ENCODE measurements around the gene AVEN.
"Not testable (repeated sequence)": the region's sequence is repeated elsewhere in the genome, so short reads cannot be mapped to it uniquely, and the experiment has no call there.

Gene AVEN

DNA sequence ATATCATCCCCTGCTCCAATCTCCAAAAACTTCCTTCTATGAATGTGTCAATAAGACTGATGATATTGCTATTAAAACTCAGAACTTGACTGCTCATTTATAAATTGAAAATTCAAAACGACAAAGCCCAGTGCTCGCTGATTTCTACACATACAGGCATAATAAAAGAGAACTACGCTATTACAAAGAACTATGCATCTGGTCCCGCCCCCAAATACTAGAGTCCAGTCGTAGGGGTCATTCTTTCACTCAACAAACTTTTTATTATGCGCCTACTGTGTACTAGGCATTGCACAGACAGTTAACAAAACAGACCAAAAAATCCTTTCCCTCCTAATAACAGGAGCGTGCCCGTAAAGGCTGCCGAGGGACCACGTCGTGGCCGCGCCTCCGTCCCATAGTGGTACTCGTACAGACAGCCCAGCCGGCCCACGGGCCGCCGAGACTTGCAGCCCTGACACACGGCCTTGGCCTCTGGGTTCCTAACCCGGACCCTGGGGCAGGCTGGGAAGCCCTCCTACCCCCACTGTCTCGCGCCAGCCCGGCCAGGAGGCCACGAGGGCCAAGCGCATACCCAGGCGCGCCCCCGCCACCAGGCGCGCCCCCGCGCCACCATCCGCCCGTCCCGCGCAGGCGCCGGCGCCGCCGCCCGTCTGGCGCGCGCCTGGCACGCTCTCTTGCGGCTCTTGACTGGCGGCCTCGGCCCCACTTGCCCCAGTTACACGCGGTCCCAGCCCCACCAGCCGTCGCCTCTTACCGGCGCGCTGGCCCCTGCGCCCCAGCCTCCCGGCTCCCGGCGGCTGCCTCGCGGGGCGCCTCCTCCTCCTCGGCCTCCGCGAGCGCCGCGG, 757 bp downstream of the AVEN start:
- DNase-seq = peak; percentile 65 to 93 (median 88)

DNA sequence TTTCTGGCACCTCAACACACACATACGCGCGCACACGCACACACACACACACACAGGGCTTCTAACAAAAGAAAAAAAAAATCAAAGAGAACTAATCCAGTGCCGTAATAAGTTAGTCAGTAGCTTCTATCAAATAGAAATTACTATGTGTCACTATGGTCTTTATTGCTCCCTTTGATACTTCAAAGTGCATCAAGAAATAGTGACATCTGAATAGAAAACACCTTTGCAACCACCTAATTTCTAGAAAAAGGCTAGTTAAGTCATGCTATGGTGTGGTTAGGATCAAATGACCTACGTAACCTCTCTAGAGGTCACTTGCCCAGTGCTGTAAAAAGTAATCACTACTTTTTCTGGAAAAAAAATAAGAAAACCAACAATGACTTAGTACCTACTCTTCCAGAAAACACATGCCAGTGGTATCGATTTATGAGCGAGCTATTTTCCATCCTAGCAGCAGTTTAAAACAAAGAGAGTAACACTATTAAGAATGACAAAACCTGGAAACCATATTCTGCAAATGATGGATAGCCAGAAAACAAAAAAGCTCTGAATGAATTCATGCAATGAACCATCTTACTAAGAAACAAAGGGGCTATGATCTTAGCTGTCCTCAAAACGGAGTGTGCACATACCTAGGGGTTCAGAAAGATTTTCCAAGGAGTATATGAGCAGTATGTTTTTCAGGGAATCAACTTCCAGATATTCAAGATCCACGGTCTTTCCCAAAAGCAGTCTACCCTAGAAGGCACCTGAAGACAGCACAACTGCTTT, 6.8 kb downstream of the AVEN start:
- no peak for DNase-seq

GRCh38 chr15:34027606-34028005, 11.4 kb downstream of the AVEN start:
- no peak for DNase-seq

GRCh38 chr15:34025252-34025651, 13.8 kb downstream of the AVEN start:
- DNase-seq = peak in 2 of 3 experiments; percentile 55 to 58

DNA sequence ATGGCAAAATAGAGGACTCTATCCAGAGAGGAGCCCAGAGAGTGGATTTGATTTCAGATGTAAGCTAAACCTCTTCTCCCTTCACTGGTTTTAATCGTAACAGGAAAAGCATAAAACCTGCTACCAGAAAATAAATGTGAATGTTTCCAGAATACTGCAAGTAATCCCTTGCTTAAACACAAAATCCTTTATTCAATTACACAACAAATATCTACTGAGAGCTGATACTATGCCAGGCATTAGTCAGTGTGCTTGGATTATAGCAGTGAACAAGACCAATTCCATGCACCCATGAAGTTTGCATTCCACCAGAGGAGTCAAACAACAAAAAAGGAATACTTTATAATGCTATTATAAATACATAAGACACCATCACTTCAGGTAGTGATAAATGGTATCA, 15.1 kb downstream of the AVEN start:
- no peak for DNase-seq

DNA sequence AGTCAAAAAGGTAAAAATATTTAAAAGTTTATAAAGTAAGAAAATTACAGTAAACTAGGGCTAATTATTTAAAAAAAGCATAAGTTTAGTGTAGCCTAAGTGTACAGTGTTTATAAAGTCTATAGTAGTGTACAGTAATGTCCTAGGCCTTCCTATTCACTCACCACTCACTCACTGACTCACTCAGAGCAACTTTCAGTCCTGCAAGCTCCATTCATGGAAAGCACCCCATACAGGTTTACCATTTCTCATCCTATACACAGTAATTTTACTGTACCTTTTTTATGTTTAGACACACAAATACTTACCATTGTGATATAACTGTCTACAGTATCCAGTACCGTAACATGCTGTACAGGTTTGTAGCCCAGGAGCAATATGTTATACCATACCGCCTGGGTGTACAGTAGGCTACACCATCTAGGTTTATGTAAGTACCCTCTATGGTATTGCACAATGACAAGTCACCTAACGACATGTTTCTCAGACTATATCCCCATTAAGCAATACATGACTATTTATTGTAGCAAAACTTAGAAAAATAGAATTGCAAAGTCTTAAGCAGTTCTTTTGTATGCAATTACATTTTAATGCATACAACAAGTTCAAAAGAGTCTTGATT, 19.5 kb downstream of the AVEN start:
- no peak for DNase-seq

GRCh38 chr15:34018738-34019137, 20.3 kb downstream of the AVEN start:
- DNase-seq = not testable (repeated sequence)

DNA sequence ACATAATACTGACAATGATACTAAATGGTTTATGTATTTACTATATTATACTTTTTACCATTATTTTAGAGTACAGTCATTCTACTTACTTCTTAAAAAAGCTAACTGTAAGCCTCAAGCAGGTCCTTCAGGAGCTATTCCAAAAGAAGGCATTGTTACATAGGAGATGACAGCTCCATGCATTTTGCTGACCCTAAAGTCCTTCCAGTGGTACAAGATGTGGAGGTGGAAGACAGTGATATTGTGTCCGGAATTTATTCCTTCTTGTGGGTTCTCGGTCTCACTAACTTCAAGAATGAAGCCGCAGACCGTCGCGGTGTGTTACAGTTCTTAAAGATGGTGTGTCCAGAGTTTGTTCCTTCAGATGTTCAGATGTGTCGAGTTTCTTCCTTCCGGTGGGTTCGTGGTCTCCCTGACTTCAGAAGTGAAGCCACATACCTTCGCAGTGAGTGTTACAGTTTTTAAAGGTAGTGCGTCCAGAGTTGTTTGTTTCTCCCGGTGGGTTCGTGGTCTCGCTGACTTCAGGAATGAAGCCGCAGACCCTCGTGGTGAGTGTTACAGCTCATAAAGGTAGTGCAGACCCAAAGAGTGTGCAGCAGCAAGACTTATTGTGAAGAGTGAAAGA, 20.9 kb downstream of the AVEN start:
- DNase-seq = no peak

DNA sequence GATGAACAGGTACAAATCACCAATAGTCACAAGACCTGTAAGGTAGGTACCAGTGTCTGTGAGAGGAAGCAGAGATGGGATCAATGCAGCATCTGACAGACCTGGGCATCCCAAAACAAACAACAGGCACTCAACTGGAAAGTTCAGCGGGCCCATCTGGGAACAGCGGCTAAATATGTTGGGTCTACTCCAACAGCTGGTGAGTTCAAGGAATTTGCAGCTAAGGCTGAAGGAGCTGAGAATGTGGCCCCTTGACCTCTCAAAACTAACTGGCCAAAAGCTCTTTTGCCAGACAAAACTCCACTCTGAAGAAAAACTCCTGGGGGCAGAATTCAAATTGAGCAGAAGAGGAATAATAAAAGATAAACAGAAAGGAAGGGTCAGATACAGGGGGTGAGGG, 24.4 kb downstream of the AVEN start:
- no peak for DNase-seq

DNA sequence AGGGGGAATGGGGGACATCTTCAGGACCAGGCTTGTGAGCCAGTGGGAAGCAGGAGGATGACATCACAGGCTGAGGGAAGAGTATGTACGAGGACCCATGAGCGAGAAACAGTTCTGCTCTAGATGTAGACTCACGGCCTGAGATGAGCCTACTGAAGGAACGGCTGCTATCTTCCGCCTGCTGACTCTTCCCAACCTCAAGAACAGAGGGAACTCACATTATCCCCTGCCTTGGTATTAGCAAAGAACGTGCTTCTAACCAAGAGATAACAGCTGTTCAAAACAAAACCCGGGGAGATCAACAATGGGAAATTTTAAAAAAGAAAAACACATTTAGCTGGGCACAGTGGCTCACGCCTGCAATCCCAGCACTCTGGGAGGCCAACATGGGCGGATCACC, 25.3 kb downstream of the AVEN start:
- DNase-seq = no peak

DNA sequence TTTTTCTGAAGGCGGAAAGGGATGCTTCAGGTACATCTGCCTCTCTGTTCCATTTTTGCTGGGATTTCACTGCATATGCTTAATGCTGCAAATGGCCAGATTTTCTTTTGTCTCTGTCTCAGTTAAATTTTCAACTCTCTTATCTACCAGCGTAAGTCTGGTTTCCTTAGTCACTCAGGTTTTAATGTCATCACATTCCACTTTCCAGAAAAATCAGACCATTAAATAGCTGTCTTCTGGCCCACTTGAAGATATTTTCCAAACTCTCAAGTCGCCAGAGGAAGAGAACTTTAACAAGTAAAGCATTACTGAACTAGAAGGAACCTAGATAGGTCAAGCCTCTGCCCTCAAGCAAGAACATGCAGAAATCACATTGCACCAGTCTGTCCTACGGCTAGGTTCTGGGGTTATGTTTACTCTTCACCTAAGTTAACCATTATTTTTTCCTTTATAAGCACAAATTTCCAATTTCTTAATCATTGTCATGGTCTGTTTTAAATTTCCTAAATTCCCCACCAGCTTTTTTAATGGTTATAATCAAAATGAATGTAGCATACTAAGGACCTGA, 26.5 kb downstream of the AVEN start:
- DNase-seq = no peak

DNA sequence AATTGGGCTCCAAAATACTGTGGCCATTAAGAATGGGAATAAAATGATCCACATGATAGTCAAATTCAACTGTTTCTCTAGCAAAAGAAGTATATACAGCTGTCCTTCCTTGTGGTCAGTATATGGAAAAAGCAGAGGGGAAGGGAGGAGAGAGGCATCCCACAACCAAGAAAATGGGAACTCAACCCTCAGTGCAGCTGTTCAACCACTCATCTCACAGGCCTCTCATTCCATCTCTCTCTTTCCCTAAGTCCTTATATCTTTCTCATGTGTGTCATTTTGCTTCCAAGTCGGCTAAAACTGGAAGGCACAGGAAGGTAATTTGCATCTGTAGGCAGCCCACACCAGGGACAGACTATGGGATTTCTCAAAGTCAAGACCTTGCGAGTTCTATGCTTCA, 27.5 kb downstream of the AVEN start:
- DNase-seq = no peak

- no peak for DNase-seq
Measured at GRCh38 chr15:34010921-34011320, 28.1 kb downstream of the AVEN start.

DNA sequence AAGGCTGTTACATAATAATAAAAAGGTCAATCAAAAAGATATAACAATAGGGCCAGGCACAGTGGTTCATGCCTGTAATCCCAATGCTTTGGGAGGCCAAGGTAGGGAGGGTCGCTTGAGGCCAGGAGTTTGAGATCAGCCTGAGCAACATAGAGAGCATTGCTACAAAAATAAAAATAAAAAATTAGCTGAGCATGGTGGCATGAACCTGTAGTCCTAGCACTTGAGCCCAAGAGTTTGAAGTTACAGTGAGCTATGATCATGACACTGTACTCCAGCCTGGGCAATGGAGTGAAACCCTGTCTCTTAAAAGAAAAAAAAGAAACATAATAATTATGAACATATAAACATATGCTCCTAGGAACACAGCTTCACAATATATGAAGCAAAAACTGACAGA, 29.3 kb downstream of the AVEN start:
- DNase-seq = no peak

DNA sequence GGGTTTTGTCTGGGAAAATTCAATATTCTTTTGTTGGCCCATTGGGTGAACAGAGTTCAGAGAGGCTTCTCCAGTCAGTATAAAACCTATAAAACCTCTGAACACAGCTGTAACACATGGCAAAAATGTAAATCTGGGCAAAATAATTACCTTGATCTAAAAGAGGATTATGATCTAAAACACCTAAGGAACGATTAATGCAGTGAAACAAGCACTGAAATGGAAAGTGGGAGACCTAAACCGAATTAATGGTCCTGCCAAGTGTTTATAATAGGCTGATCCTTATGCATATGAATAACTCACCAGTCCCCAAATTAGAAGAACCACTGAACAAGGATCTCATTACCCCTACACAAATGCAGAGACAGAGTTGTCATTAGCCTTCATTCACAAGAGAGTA, 32.6 kb downstream of the AVEN start:
- DNase-seq = no peak

- DNase-seq = no peak
Measured at GRCh38 chr15:34001536-34001935, 37.5 kb downstream of the AVEN start.

DNA sequence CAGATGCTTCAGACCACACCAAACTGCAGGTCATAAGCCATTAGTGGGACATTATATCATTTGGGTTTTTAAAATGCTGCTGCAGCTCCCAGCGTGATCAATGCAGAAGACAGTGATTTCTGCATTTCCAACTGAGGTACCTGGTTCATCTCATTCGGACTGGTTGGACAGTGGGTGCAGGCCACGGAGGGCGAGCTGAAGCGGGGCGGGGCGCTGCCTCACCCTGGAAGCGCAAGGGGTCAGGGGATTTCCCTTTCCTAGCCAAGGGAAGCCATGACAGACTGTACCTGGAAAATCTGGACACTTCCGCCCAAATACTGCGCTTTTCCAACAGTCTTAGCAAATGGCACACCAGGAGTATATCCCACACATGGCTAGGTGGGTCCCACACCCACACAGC, 43.3 kb downstream of the AVEN start:
- not testable (repeated sequence) for DNase-seq

DNA sequence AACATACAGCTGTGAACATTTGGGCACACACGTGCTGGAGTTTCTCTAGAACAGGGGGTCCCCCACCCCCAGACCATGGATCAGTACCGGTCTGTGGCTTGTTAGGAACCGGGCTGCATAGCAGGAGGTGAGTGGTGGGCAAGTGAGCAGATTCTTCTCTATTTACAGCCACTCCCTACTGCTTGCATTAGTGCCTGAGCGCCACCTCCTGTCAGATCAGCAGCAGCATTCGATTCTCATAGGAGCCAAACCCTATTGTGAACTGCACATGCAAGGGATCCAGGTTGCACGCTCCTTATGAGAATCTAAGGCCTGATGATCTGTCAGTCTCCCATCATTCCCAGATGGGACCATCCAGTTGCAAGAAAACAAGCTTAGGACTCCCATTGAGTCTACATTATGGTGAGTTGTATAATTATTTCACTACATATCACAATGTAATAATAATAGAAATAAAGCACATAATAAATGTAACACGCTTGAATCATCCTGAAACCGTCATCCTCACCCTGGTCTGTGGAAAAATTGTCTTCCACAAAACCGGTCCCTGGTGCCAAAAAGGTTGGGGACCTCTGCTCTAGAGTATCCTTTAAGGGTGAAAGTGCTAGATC, 44.9 kb downstream of the AVEN start:
- peak in 2 of 3 experiments; percentile 26 to 66 for DNase-seq

- DNase-seq = no peak
Measured at GRCh38 chr15:33988384-33988783, 50.6 kb downstream of the AVEN start.

- no peak for DNase-seq
Measured at GRCh38 chr15:33987444-33987843, 51.6 kb downstream of the AVEN start.

- no peak for DNase-seq
Measured at GRCh38 chr15:33985751-33986150, 53.3 kb downstream of the AVEN start.

DNA sequence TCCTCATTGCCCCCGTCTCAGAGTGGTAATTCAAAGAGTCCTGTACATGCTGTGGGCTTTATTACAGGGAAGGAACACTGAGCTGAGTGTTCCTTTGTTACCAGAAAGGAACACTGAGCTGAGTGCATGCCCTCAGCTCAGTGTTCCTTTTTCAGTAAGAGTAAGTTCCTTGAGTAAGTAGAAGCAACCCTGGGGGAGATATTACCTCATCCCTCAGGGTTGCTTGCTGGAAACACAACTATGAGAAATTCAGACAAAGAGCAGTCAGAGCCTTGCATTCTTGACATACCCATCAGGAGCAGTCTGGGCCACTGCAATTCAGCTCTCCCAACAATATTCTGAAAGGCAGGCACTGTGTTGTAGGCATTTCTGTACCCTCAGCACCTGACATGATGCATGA, 53.7 kb downstream of the AVEN start:
- DNase-seq = no peak

GRCh38 chr15:33982516-33982915, 56.5 kb downstream of the AVEN start:
- DNase-seq = no peak
